ENCODE results near the gene DPP6. TPM values are rescaled to one million over a fixed set of nuclear protein-coding genes. Genes with fewer than 3 reads are reported as not detected.

The DPP6 gene
- polyA plus RNA-seq, 1 donor (not counting 4 experiments of a cell fraction or from before 2014, with no cell fraction given), result not detected

GRCh38 chr7:154672659-154673415 is 620.6 kb downstream of the DPP6 start:
- Histone ChIP-seq H3K27me3 (ENCODE audit: control insufficient read depth, extremely low read depth, insufficient read depth, low read length) (no peaks in the 10 kb centered on the region), H3K9me1 (ENCODE audit: control insufficient read depth, extremely low read depth, insufficient read depth, low read length) (no peaks in the 10 kb centered on the region), H3K9ac (ENCODE audit: control insufficient read depth, extremely low read depth, insufficient read depth, low read length) (no peak overlapping the region), H3K79me2 (ENCODE audit: control insufficient read depth, insufficient read depth, low read length) (no peaks in the 10 kb centered on the region), H3K4me3 (ENCODE audit: control insufficient read depth in 2 of 3, extremely low read depth in 1 of 3, insufficient read depth in 2 of 3, low read depth in 1 of 3, low read length in 3 of 3) (no peak overlapping the region), H3K36me3 (ENCODE audit: control insufficient read depth in 2 of 2, extremely low read depth in 1 of 2, insufficient read depth in 2 of 2, low read length in 2 of 2) (no peaks in the 10 kb centered on the region), H3K9me3 (ENCODE audit: control insufficient read depth, low read depth, low read length) (peaks cover 8% of the 10 kb centered on the region), H3K4me1 (ENCODE audit: control insufficient read depth, extremely low read depth, insufficient read depth, low read length) (no peaks in the 10 kb centered on the region), H4K20me1 (ENCODE audit: control insufficient read depth, extremely low read depth, insufficient read depth, low read length) (no peaks in the 10 kb centered on the region), H2AFZ (ENCODE audit: control insufficient read depth, low read length) (no peak overlapping the region), H3K27ac (ENCODE audit: control insufficient read depth, insufficient read depth, low read length) (no peak overlapping the region), H3K4me2 (ENCODE audit: control insufficient read depth, extremely low read depth, insufficient read depth, low read depth, low read length) (no peak overlapping the region)
- dilution Hi-C loops (cut with MboI; ENCODE audit: extremely low pct_ligation_motif_present, low sequenced_read_pairs), result no loop called here
- FAIRE-seq, result no peak
- DNase-seq (ENCODE audit: low read depth, low spot score), result no peak
- TF ChIP-seq EZH2 (IDR thresholded peaks at IDR 0.05; ENCODE audit: low read length), result no peak
- TF ChIP-seq, protein P1, sequence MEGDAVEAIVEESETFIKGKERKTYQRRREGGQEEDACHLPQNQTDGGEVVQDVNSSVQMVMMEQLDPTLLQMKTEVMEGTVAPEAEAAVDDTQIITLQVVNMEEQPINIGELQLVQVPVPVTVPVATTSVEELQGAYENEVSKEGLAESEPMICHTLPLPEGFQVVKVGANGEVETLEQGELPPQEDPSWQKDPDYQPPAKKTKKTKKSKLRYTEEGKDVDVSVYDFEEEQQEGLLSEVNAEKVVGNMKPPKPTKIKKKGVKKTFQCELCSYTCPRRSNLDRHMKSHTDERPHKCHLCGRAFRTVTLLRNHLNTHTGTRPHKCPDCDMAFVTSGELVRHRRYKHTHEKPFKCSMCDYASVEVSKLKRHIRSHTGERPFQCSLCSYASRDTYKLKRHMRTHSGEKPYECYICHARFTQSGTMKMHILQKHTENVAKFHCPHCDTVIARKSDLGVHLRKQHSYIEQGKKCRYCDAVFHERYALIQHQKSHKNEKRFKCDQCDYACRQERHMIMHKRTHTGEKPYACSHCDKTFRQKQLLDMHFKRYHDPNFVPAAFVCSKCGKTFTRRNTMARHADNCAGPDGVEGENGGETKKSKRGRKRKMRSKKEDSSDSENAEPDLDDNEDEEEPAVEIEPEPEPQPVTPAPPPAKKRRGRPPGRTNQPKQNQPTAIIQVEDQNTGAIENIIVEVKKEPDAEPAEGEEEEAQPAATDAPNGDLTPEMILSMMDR (optimal IDR thresholded peaks at IDR 0.05 in 1 of 3, IDR thresholded peaks at IDR 0.05 in 1 of 3, conservative IDR thresholded peaks at IDR 0.05 in 1 of 3; ENCODE audit: extremely low read depth in 1 of 3, insufficient read depth in 2 of 3, low read length in 3 of 3), result no peak

GRCh38 chr7:154674191-154674590 is 622.0 kb downstream of the DPP6 start:
- no peak for TF ChIP-seq EZH2 (IDR thresholded peaks at IDR 0.05; ENCODE audit: low read length)
- TF ChIP-seq, protein P1 (optimal IDR thresholded peaks at IDR 0.05 in 1 of 3, IDR thresholded peaks at IDR 0.05 in 1 of 3, conservative IDR thresholded peaks at IDR 0.05 in 1 of 3; ENCODE audit: extremely low read depth in 1 of 3, insufficient read depth in 2 of 3, low read length in 3 of 3), result no peak
- FAIRE-seq (no peak), DNase-seq (ENCODE audit: low read depth, low spot score) (no peak)
- no peaks in the 10 kb centered on the region for H3K79me2 ChIP-seq (ENCODE audit: control insufficient read depth, insufficient read depth, low read length)
- H4K20me1 ChIP-seq (ENCODE audit: control insufficient read depth, extremely low read depth, insufficient read depth, low read length), result no peaks in the 10 kb centered on the region
- no peaks in the 10 kb centered on the region for H3K9me1 ChIP-seq (ENCODE audit: control insufficient read depth, extremely low read depth, insufficient read depth, low read length)
- H3K36me3 ChIP-seq (ENCODE audit: control insufficient read depth in 2 of 2, extremely low read depth in 1 of 2, insufficient read depth in 2 of 2, low read length in 2 of 2), result no peaks in the 10 kb centered on the region
- peaks cover 8% of the 10 kb centered on the region for H3K9me3 ChIP-seq (ENCODE audit: control insufficient read depth, low read depth, low read length)
- H3K27ac ChIP-seq (ENCODE audit: control insufficient read depth, insufficient read depth, low read length), result no peak overlapping the region
- H3K27me3 ChIP-seq (ENCODE audit: control insufficient read depth, extremely low read depth, insufficient read depth, low read length), result no peaks in the 10 kb centered on the region
- H3K4me2 ChIP-seq (ENCODE audit: control insufficient read depth, extremely low read depth, insufficient read depth, low read depth, low read length), result no peak overlapping the region
- no peak overlapping the region for H3K9ac ChIP-seq (ENCODE audit: control insufficient read depth, extremely low read depth, insufficient read depth, low read length)
- H2AFZ ChIP-seq (ENCODE audit: control insufficient read depth, low read length), result no peak overlapping the region
- no peak overlapping the region for H3K4me3 ChIP-seq (ENCODE audit: control insufficient read depth in 2 of 3, extremely low read depth in 1 of 3, insufficient read depth in 2 of 3, low read depth in 1 of 3, low read length in 3 of 3)
- dilution Hi-C loops (cut with MboI; ENCODE audit: extremely low pct_ligation_motif_present, low sequenced_read_pairs), result no loop called here
- no peaks in the 10 kb centered on the region for H3K4me1 ChIP-seq (ENCODE audit: control insufficient read depth, extremely low read depth, insufficient read depth, low read length)

All from keratinocyte (primary cell).